ENCODE data around the gene MTIF2. TPM values are rescaled to one million over a fixed set of nuclear protein-coding genes. Genes with fewer than 3 reads are reported as not detected.

The MTIF2 gene
- total RNA-seq, 1 experiment from 2014 or later, result 34.1 TPM

GRCh38 chr2:55311444-55311870 is 42.4 kb upstream of the MTIF2 start:
- H3K27me3 ChIP-seq (ENCODE audit: control insufficient read depth, insufficient read depth, low read length), result no peaks in the 10 kb centered on the region
- no peak overlapping the region for H3K27ac ChIP-seq (ENCODE audit: low read length)
- in situ Hi-C loops (cut with HindIII; ENCODE audit: low pct_unique_long_range_greater_than_20kb, low sequenced_read_pairs) (no loop called here), intact Hi-C loops (cut with micrococcal nuclease; ENCODE audit: unreplicated experiment) (no loop called here)
- H3K4me1 ChIP-seq (ENCODE audit: control insufficient read depth, insufficient read depth, low read length), result no peaks in the 10 kb centered on the region
- H3K9me3 ChIP-seq (ENCODE audit: control insufficient read depth, insufficient read depth, low read depth, low read length), result no peaks in the 10 kb centered on the region
- DNase-seq (ENCODE audit: low read depth, low spot score), result no peak
- ChIA-PET POLR2A (no interaction called here), CTCF (interaction anchor here (0.6 kb wide), 1 partner anchor 9 kb away, joined by 3 read pairs; no protein-coding TSS in a partner anchor)
- 0 out of 2 replicates have a peak, but pooled peaks have one; percentile 58 for ATAC-seq
- TF ChIP-seq REST (IDR thresholded peaks at IDR 0.05; ENCODE audit: insufficient read depth in 1 of 2, low read depth in 2 of 2, low read length in 1 of 2) (no peak), CTCF (IDR thresholded peaks at IDR 0.05) (no peak), SIN3A (IDR thresholded peaks at IDR 0.05; ENCODE audit: borderline replicate concordance, insufficient read depth, low read depth, low read length) (no peak), POLR2AphosphoS5 (IDR thresholded peaks at IDR 0.05; ENCODE audit: low read depth, low read length) (no peak), TCF7L2 (IDR thresholded peaks at IDR 0.05; ENCODE audit: low read depth, low read length) (no peak)
- H3K36me3 ChIP-seq (ENCODE audit: control insufficient read depth, insufficient read depth, low read length), result peaks cover 51% of the 10 kb centered on the region
- no peak overlapping the region for H3K4me3 ChIP-seq (ENCODE audit: low read depth in 2 of 2, low read length in 2 of 2)
- no TSS peak for BruUV-seq (replicated peaks)

GRCh38 chr2:55309446-55309845 is 40.4 kb upstream of the MTIF2 start:
- Histone ChIP-seq H3K4me1 (ENCODE audit: control insufficient read depth, insufficient read depth, low read length) (no peaks in the 10 kb centered on the region), H3K36me3 (ENCODE audit: control insufficient read depth, insufficient read depth, low read length) (peaks cover 37% of the 10 kb centered on the region), H3K27ac (ENCODE audit: low read length) (no peak overlapping the region), H3K27me3 (ENCODE audit: control insufficient read depth, insufficient read depth, low read length) (no peaks in the 10 kb centered on the region), H3K4me3 (ENCODE audit: low read depth in 2 of 2, low read length in 2 of 2) (no peak overlapping the region), H3K9me3 (ENCODE audit: control insufficient read depth, insufficient read depth, low read depth, low read length) (no peaks in the 10 kb centered on the region)
- DNase-seq (ENCODE audit: low read depth, low spot score) (no peak), ATAC-seq (no peak)
- in situ Hi-C loops (cut with HindIII; ENCODE audit: low pct_unique_long_range_greater_than_20kb, low sequenced_read_pairs), result no loop called here
- TF ChIP-seq CTCF (IDR thresholded peaks at IDR 0.05), result no peak
- TF ChIP-seq TCF7L2 (IDR thresholded peaks at IDR 0.05; ENCODE audit: low read depth, low read length), result no peak
- no peak for TF ChIP-seq REST (IDR thresholded peaks at IDR 0.05; ENCODE audit: insufficient read depth in 1 of 2, low read depth in 2 of 2, low read length in 1 of 2)
- no TSS peak for BruUV-seq (replicated peaks)
- ChIA-PET POLR2A (no interaction called here), CTCF (no interaction called here)
- intact Hi-C loops (cut with micrococcal nuclease; ENCODE audit: unreplicated experiment), result no loop called here
